ENCODE results near the gene PDIA6. TPM values are rescaled to one million over a fixed set of nuclear protein-coding genes. Genes with fewer than 3 reads are reported as not detected.
"Not testable (repeated sequence)": the region's sequence is repeated elsewhere in the genome, so short reads cannot be mapped to it uniquely, and the experiment has no call there.

Gene PDIA6
- total and polyA plus RNA-seq, 7 experiments from 2014 or later = 24.3 to 173 (median 49.6) TPM

GRCh38 chr2:10814142-10814541 is 1.6 kb upstream of the PDIA6 start:
- intact Hi-C loops (cut with micrococcal nuclease) = loop anchor here (5.0 to 10.0 kb wide), 6 partner anchors 122 to 1392 kb away; partner anchors contain the start of genes CPSF3 (in 1 of the 2), ITGB1BP1 (in 1 of the 2), KLF11 (in 1 of the 2) and NOL10 (in 1 of the 2)
- no peak for ATAC-seq
- peak overlapping the region in 2 of 9 donors; percentile 41 to 68 for H3K27ac Mint-ChIP-seq
- no peak overlapping the region for H3K4me3 ChIP-seq (ENCODE audit: low read length)
- H3K27me3 ChIP-seq (ENCODE audit: control insufficient read depth in 2 of 2, insufficient read depth in 2 of 2, low read length in 2 of 2) = no peaks in the 10 kb centered on the region
- peaks cover 0 to 10% (median 0%) of the 10 kb centered on the region in 5 donors for H3K36me3 Mint-ChIP-seq
- CTCF ChIA-PET = no interaction called here
- no peak overlapping the region for H3K27ac ChIP-seq (ENCODE audit: low read depth, low read length)
- peaks cover 0 to 1% (median 0%) of the 10 kb centered on the region in 11 donors for H3K9me3 Mint-ChIP-seq
- DNase-seq = no peak
- peaks cover 9 to 14% of the 10 kb centered on the region in 2 donors for H3K4me1 ChIP-seq (ENCODE audit: control insufficient read depth in 2 of 2, insufficient read depth in 2 of 2, low read length in 2 of 2)
- peaks cover 15 to 28% (median 26%) of the 10 kb centered on the region in 7 donors for H3K4me1 Mint-ChIP-seq
- no peaks in the 10 kb centered on the region for H3K9me3 ChIP-seq (ENCODE audit: control insufficient read depth in 2 of 3, low read length in 3 of 3)
- POLR2A ChIA-PET = no interaction called here
- peak overlapping the region; percentile 38 to 67 (median 49) for H3K4me3 Mint-ChIP-seq
- H3K36me3 ChIP-seq (ENCODE audit: control insufficient read depth in 2 of 3, insufficient read depth in 3 of 3, low read length in 3 of 3) = no peaks in the 10 kb centered on the region
- peaks cover 0 to 26% (median 0%) of the 10 kb centered on the region in 5 donors for H3K27me3 Mint-ChIP-seq

- CTCF ChIA-PET = interaction anchor here (1.1 to 1.3 kb wide), 2 partner anchors 312 to 319 kb away, joined by 3 to 5 read pairs; no protein-coding TSS in a partner anchor
- intact Hi-C loops (cut with micrococcal nuclease) = loop anchor here (2.0 to 10.0 kb wide), 11 partner anchors 121 to 1977 kb away; partner anchors contain the start of genes ROCK2 (in 2 of the 2), CPSF3 (in 1 of the 2), HPCAL1 (in 1 of the 2) and ITGB1BP1 (in 1 of the 2)
- DNase-seq; ATAC-seq; H3K9me3 ChIP-seq (ENCODE audit: control insufficient read depth in 2 of 3, low read length in 3 of 3); H3K36me3 Mint-ChIP-seq; H3K9me3 Mint-ChIP-seq; H3K27me3 ChIP-seq (ENCODE audit: control insufficient read depth in 2 of 2, insufficient read depth in 2 of 2, low read length in 2 of 2); H3K36me3 ChIP-seq (ENCODE audit: control insufficient read depth in 2 of 3, insufficient read depth in 3 of 3, low read length in 3 of 3): not testable (repeated sequence)
- H3K4me3 ChIP-seq (ENCODE audit: low read length) = peak overlapping the region; percentile 73
- Mint-ChIP-seq H3K4me3 (peak overlapping the region; percentile 85 to 92 (median 88)), H3K27me3 (peaks cover 0 to 19% (median 0%) of the 10 kb centered on the region in 5 donors), H3K27ac (peak overlapping the region; percentile 4 to 95 (median 75)), H3K4me1 (peaks cover 19 to 35% (median 31%) of the 10 kb centered on the region in 7 donors)
- POLR2A ChIA-PET = interaction anchor here (0.7 to 1.7 kb wide), 4 partner anchors 21 to 365 kb away, joined by 3 to 6 read pairs (median 3); partner anchors contain the start of genes ODC1 and SLC66A3
- H3K27ac ChIP-seq (ENCODE audit: low read depth, low read length) = peak overlapping the region; percentile 86
- H3K4me1 ChIP-seq (ENCODE audit: control insufficient read depth in 2 of 2, insufficient read depth in 2 of 2, low read length in 2 of 2) = peaks cover 9 to 14% of the 10 kb centered on the region in 2 donors
These were observed 866 bp upstream of the PDIA6 start for GRCh38 chr2:10813163-10814138.

GRCh38 chr2:10811517-10811916 is 1.1 kb downstream of the PDIA6 start:
- intact Hi-C loops (cut with micrococcal nuclease) = loop anchor here (5.0 to 10.0 kb wide), 6 partner anchors 119 to 1389 kb away; partner anchors contain the start of genes CPSF3 (in 1 of the 2), ITGB1BP1 (in 1 of the 2), KLF11 (in 1 of the 2) and NOL10 (in 1 of the 2)

GRCh38 chr2:10810202-10811161 is 2.1 kb downstream of the PDIA6 start:
- H3K27ac ChIP-seq (ENCODE audit: low read depth, low read length) = peak overlapping the region; percentile 86
- Mint-ChIP-seq H3K27me3 (peaks cover 0 to 3% (median 0%) of the 10 kb centered on the region in 5 donors), H3K9me3 (peaks cover 0 to 1% (median 0%) of the 10 kb centered on the region in 11 donors), H3K27ac (peak overlapping the region; percentile 19 to 96 (median 84)), H3K4me1 (peaks cover 32 to 57% (median 52%) of the 10 kb centered on the region in 7 donors), H3K4me3 (peak overlapping the region; percentile 87 to 95 (median 91)), H3K36me3 (peaks cover 0 to 21% (median 0%) of the 10 kb centered on the region in 5 donors)
- no peaks in the 10 kb centered on the region for H3K36me3 ChIP-seq (ENCODE audit: control insufficient read depth in 2 of 3, insufficient read depth in 3 of 3, low read length in 3 of 3)
- H3K27me3 ChIP-seq (ENCODE audit: control insufficient read depth in 2 of 2, insufficient read depth in 2 of 2, low read length in 2 of 2) = no peaks in the 10 kb centered on the region
- no peaks in the 10 kb centered on the region for H3K9me3 ChIP-seq (ENCODE audit: control insufficient read depth in 2 of 3, low read length in 3 of 3)
- H3K4me3 ChIP-seq (ENCODE audit: low read length) = peak overlapping the region; percentile 73
- POLR2A ChIA-PET = no interaction called here
- intact Hi-C loops (cut with micrococcal nuclease) = loop anchor here (5.0 to 10.0 kb wide), 6 partner anchors 118 to 1388 kb away; partner anchors contain the start of genes CPSF3 (in 1 of the 2), ITGB1BP1 (in 1 of the 2), KLF11 (in 1 of the 2) and NOL10 (in 1 of the 2)
- CTCF ChIA-PET = no interaction called here
- ATAC-seq (no peak), DNase-seq (no peak)
- H3K4me1 ChIP-seq (ENCODE audit: control insufficient read depth in 2 of 2, insufficient read depth in 2 of 2, low read length in 2 of 2) = peaks cover 14 to 18% of the 10 kb centered on the region in 2 donors

More at GRCh38 chr2:10811517-10811916, 1.1 kb downstream of the PDIA6 start:
- ATAC-seq = no peak
- peak overlapping the region; percentile 73 for H3K4me3 ChIP-seq (ENCODE audit: low read length)
- ChIA-PET CTCF (interaction anchor here (1.0 to 1.2 kb wide), 3 partner anchors 13 to 23 kb away, joined by 3 to 6 read pairs (median 5); no protein-coding TSS in a partner anchor), POLR2A (interaction anchor here (0.6 to 1.7 kb wide), 5 partner anchors 11 to 654 kb away, joined by 3 to 6 read pairs (median 3); partner anchors contain the start of genes E2F6 and SLC66A3)
- no peaks in the 10 kb centered on the region for H3K27me3 ChIP-seq (ENCODE audit: control insufficient read depth in 2 of 2, insufficient read depth in 2 of 2, low read length in 2 of 2)
- Mint-ChIP-seq H3K9me3 (peaks cover 0 to 1% (median 0%) of the 10 kb centered on the region in 11 donors), H3K27me3 (peaks cover 0 to 10% (median 0%) of the 10 kb centered on the region in 5 donors), H3K27ac (peak overlapping the region in 8 of 9 donors; percentile 77 to 96 (median 87)), H3K36me3 (peaks cover 0 to 18% (median 0%) of the 10 kb centered on the region in 5 donors), H3K4me3 (peak overlapping the region; percentile 87 to 95 (median 91)), H3K4me1 (peaks cover 32 to 54% (median 48%) of the 10 kb centered on the region in 7 donors)
- no peaks in the 10 kb centered on the region for H3K9me3 ChIP-seq (ENCODE audit: control insufficient read depth in 2 of 3, low read length in 3 of 3)
- H3K4me1 ChIP-seq (ENCODE audit: control insufficient read depth in 2 of 2, insufficient read depth in 2 of 2, low read length in 2 of 2) = peaks cover 14 to 18% of the 10 kb centered on the region in 2 donors
- H3K36me3 ChIP-seq (ENCODE audit: control insufficient read depth in 2 of 3, insufficient read depth in 3 of 3, low read length in 3 of 3) = no peaks in the 10 kb centered on the region
- no peak for DNase-seq
- peak overlapping the region; percentile 86 for H3K27ac ChIP-seq (ENCODE audit: low read depth, low read length)

GRCh38 chr2:10806543-10806942 is 6.0 kb downstream of the PDIA6 start:
- H3K9me3 Mint-ChIP-seq = no peaks in the 10 kb centered on the region
- Histone ChIP-seq H3K36me3 (ENCODE audit: control insufficient read depth in 2 of 3, insufficient read depth in 3 of 3, low read length in 3 of 3) (peaks cover 0 to 6% (median 4%) of the 10 kb centered on the region in 3 experiments), H3K4me3 (ENCODE audit: low read length) (no peak overlapping the region), H3K9me3 (ENCODE audit: control insufficient read depth in 2 of 3, low read length in 3 of 3) (no peaks in the 10 kb centered on the region), H3K4me1 (ENCODE audit: control insufficient read depth in 2 of 2, insufficient read depth in 2 of 2, low read length in 2 of 2) (peaks cover 12 to 16% of the 10 kb centered on the region in 2 donors), H3K27me3 (ENCODE audit: control insufficient read depth in 2 of 2, insufficient read depth in 2 of 2, low read length in 2 of 2) (no peaks in the 10 kb centered on the region), H3K27ac (ENCODE audit: low read depth, low read length) (no peak overlapping the region)
- peaks cover 39 to 66% (median 47%) of the 10 kb centered on the region in 7 donors for H3K4me1 Mint-ChIP-seq
- ChIA-PET POLR2A (no interaction called here), CTCF (no interaction called here)
- H3K27me3 Mint-ChIP-seq = no peaks in the 10 kb centered on the region
- ATAC-seq (no peak), DNase-seq (no peak)
- intact Hi-C loops (cut with micrococcal nuclease) = no loop called here
- H3K4me3 Mint-ChIP-seq = no peak overlapping the region
- H3K36me3 Mint-ChIP-seq = peaks cover 0 to 26% (median 5%) of the 10 kb centered on the region in 5 donors
- H3K27ac Mint-ChIP-seq = peak overlapping the region in 1 of 9 donors; percentile 38

Data from naive thymus-derived CD4-positive, alpha-beta T cell (primary cell).